Activated B cell treated with CpG ODN at 0.5 μM for 24 hours (primary cell): ENCODE results near the gene DHFR2. TPM values are rescaled to one million over a fixed set of nuclear protein-coding genes. Genes with fewer than 3 reads are reported as not detected.

Experiments
- ATAC-seq: fragments of 200-7000 bp; cut with Tn5 transposase; one replicate; pipeline ENCODE4 v1.10.0; 2021; ENCODE audit warnings: low read depth, mild to moderate bottlenecking, moderate library complexity
- CTCF ChIA-PET: fragments of 350-600 bp; sonication (Branson Sonifier 250); formaldehyde crosslinking; loops from one replicate; lab custom pipeline; 2021; ENCODE audit warnings: antibody characterized with exemption; lab: Charles Lee
- POLR2A ChIA-PET: fragments of 350-600 bp; sonication (Branson Sonifier 250); formaldehyde crosslinking; loops from one replicate; lab custom pipeline; 2021; ENCODE audit warnings: antibody characterized with exemption; lab: Charles Lee
- DNase-seq: peaks from one replicate; pipeline ENCODE4 v3.0.0; 2022
- H3K27ac Mint-ChIP-seq: one replicate; pipeline ENCODE4 v1.8.0; 2020; ENCODE audit warnings: mixed read lengths
- H3K27me3 Mint-ChIP-seq: one replicate; pipeline ENCODE4 v1.8.0; 2021; ENCODE audit warnings: mixed read lengths
- H3K36me3 Mint-ChIP-seq: one replicate; pipeline ENCODE4 v1.8.0; 2021; ENCODE audit warnings: low read depth, mixed read lengths
- H3K4me1 Mint-ChIP-seq: one replicate; pipeline ENCODE4 v1.8.0; 2021; ENCODE audit warnings: mixed read lengths
- H3K4me3 Mint-ChIP-seq: one replicate; pipeline ENCODE4 v1.8.0; 2020; ENCODE audit warnings: mild to moderate bottlenecking, mixed read lengths
- H3K9me3 Mint-ChIP-seq: one replicate; pipeline ENCODE4 v1.8.0; 2020; ENCODE audit warnings: mixed read lengths
- intact Hi-C: fragments of 100-400 bp; cut with micrococcal nuclease; formaldehyde crosslinking; loops from one replicate; pipeline ENCODE4 v1.15.1; 2024
- total RNA-seq: library from RNA; stranded (reverse); gene quantifications from 2 replicates; pipeline ENCODE4 v1.2.3, GENCODE V29; 2022
- TF ChIP-seq, protein P1 (sequence below): fragments of 200-600 bp; IDR thresholded peaks from one replicate; pipeline ENCODE4 v1.8.0; 2022; ENCODE audit warnings: antibody characterized with exemption, mild to moderate bottlenecking

The DHFR2 gene
- total RNA-seq, 1 donor from 2014 or later, result 4.3 TPM

DNA sequence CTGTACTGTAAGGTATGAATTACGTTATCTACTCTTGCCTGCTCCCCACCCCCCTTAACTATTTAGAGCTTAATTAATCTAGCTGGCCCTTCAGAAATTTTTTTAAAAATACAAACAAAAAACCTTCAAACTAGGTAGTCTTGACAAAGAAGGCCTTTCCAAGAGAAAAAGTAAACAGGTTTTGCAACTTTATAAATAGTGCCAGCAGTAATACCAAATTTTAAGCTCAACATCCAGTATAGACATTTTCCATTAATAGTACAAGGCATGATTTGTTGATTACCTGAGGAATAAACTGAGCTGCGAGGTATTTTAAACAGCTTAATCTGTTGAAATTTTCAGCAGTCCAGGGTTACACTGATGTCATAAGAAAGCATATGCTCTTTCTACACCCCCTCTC, 54.5 kb downstream of the DHFR2 start:
- H3K36me3 Mint-ChIP-seq, result peaks cover 4% of the 10 kb centered on the region
- ATAC-seq (no peak), DNase-seq (no peak)
- intact Hi-C loops, result no loop called here
- TF ChIP-seq, protein P1, sequence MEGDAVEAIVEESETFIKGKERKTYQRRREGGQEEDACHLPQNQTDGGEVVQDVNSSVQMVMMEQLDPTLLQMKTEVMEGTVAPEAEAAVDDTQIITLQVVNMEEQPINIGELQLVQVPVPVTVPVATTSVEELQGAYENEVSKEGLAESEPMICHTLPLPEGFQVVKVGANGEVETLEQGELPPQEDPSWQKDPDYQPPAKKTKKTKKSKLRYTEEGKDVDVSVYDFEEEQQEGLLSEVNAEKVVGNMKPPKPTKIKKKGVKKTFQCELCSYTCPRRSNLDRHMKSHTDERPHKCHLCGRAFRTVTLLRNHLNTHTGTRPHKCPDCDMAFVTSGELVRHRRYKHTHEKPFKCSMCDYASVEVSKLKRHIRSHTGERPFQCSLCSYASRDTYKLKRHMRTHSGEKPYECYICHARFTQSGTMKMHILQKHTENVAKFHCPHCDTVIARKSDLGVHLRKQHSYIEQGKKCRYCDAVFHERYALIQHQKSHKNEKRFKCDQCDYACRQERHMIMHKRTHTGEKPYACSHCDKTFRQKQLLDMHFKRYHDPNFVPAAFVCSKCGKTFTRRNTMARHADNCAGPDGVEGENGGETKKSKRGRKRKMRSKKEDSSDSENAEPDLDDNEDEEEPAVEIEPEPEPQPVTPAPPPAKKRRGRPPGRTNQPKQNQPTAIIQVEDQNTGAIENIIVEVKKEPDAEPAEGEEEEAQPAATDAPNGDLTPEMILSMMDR, result no peak
- H3K9me3 Mint-ChIP-seq, result no peaks in the 10 kb centered on the region
- ChIA-PET CTCF (interaction anchor here (1.1 kb wide), 1 partner anchor 61 kb away, joined by 4 read pairs; no protein-coding TSS in a partner anchor), POLR2A (no interaction called here)
- H3K27me3 Mint-ChIP-seq, result no peaks in the 10 kb centered on the region
- peaks cover 4% of the 10 kb centered on the region for H3K4me1 Mint-ChIP-seq
- no peak overlapping the region for H3K27ac Mint-ChIP-seq
- no peak overlapping the region for H3K4me3 Mint-ChIP-seq

Other genes starting within 250 kb of the DHFR2 start
- not detected in 2 replicates for gene PROS1, start 89.0 kb downstream of the DHFR2 start, total RNA-seq
- gene ARL13B, start 82.8 kb downstream of the DHFR2 start, total RNA-seq, result 9.9 and 12.1 TPM in 2 replicates
- not detected in 2 replicates for gene STX19, start 34.3 kb downstream of the DHFR2 start, total RNA-seq
- gene NSUN3, start 145 bp upstream of the DHFR2 start, total RNA-seq, result 18.1 and 20.8 TPM in 2 replicates